Esophagus muscularis mucosa (tissue), 4 donors: ENCODE results near the gene S100A9. TPM values are rescaled to one million over a fixed set of nuclear protein-coding genes. Genes with fewer than 3 reads are reported as not detected.
"Not testable (repeated sequence)": the region's sequence is repeated elsewhere in the genome, so short reads cannot be mapped to it uniquely, and the experiment has no call there.

Experiments
- DNase-seq: peaks from one replicate; pipeline ENCODE4 v3.0.0-alpha.2; 2017; ENCODE audit errors: extremely low spot score
- H3K27ac ChIP-seq, 4 donors: fragments of 200-600 bp; sonication (generic); replicated peaks in 1 of 4; 1 replicate in 3 of 4; 2 replicates in 1 of 4; pipeline ENCODE4 v1.5.1; 2016 to 2019; ENCODE audit warnings: mild to moderate bottlenecking in 1 of 4
- H3K27me3 ChIP-seq, 4 donors: fragments of 200-600 bp; sonication (generic); one replicate each; pipeline versions ENCODE4 v1.5.1 to v1.6.0; 2016 to 2019
- H3K36me3 ChIP-seq, 4 donors: fragments of 200-600 bp; sonication (generic); one replicate each; pipeline ENCODE4 v1.5.1; 2016 to 2019
- H3K4me1 ChIP-seq, 4 donors: fragments of 200-600 bp; sonication (generic); one replicate each; pipeline ENCODE4 v1.5.1; 2016 to 2019
- H3K4me3 ChIP-seq, 4 donors: fragments of 200-600 bp; sonication (generic); 1 replicate in 2 of 4; 2 replicates in 2 of 4; pipeline ENCODE4 v1.5.1; 2016 to 2019; ENCODE audit warnings: mild to moderate bottlenecking in 4 of 4, moderate library complexity in 1 of 4
- H3K9me3 ChIP-seq, 4 donors: fragments of 200-600 bp; sonication (generic); 1 replicate in 3 of 4; 2 replicates in 1 of 4; pipeline ENCODE4 v1.5.1; 2016 to 2019
- EP300 ChIP-seq: sonication (generic); formaldehyde crosslinking; IDR thresholded peaks from one replicate; pipeline ENCODE4 v1.6.1; 2017; ENCODE audit warnings: antibody characterized with exemption
- POLR2A ChIP-seq: fragments of 450-650 bp; IDR thresholded peaks from one replicate; pipeline ENCODE4 v1.6.1; 2017; ENCODE audit warnings: antibody characterized with exemption, moderate library complexity, mild to moderate bottlenecking, low read depth
- POLR2AphosphoS5 ChIP-seq, 2 donors: sonication (generic); formaldehyde crosslinking; IDR thresholded peaks; one replicate each; pipeline ENCODE4 v1.6.1; 2017; ENCODE audit warnings: antibody characterized with exemption in 2 of 2
- WGBS: methylation state at CpG from one replicate; pipeline ENCODE4 v1.1.5; 2018; 5-methylcytosine and 5-hydroxymethylcytosine counted together
- intact Hi-C: fragments of 100-400 bp; cut with DNase I; formaldehyde crosslinking; loops from one replicate; pipeline ENCODE4 v1.15.1; 2023
- total RNA-seq, 4 donors: library from RNA; depleted of rRNA; stranded (reverse); fragments of >200 nt; gene quantifications; one replicate each; pipeline versions ENCODE4 v1.1.0 to v1.2.1, GENCODE V29; 2016
- TF ChIP-seq, protein P1 (sequence below), 3 experiments: fragments of 200-600 bp in 2 of 3; fragments of 450-650 bp in 1 of 3; sonication (generic) in 2 of 3; IDR thresholded peaks; one replicate each; pipeline ENCODE4 v1.5.1; 2017 to 2019; ENCODE audit warnings: antibody characterized with exemption in 3 of 3, mild to moderate bottlenecking in 2 of 3, moderate library complexity in 1 of 3

Gene S100A9
- total RNA-seq, 4 donors from 2014 or later, result 61.2 to 845 (median 119) TPM

DNA sequence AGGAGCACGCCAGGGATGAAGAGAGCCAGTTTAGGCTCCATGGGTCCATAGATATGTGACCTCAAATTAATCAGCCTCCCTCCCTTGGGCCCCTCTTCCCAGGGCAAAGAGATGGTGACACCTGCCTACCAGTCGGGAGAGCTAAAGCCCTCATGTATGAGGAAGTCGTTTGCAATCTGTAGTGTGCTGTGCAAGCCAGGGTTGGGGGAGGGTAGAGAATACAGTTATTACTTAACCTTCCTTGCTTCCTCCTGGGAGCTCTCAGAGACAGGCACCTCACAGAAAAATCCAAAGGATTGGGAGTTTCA is 13.0 kb upstream of the S100A9 start:
- no peak overlapping the region for H3K27ac ChIP-seq
- no peak overlapping the region for H3K4me3 ChIP-seq
- H3K4me1 ChIP-seq, result no peaks in the 10 kb centered on the region
- H3K9me3 ChIP-seq, result no peaks in the 10 kb centered on the region
- 33% methylated on average over 3 of the region's 3 CpGs for WGBS
- DNase-seq, result no peak
- no peaks in the 10 kb centered on the region for H3K36me3 ChIP-seq
- peaks cover 0 to 73% (median 2%) of the 10 kb centered on the region in 4 donors for H3K27me3 ChIP-seq
- TF ChIP-seq POLR2AphosphoS5 (IDR thresholded peaks at IDR 0.05) (no peak), POLR2A (no peak), EP300 (no peak)
- TF ChIP-seq, protein P1, sequence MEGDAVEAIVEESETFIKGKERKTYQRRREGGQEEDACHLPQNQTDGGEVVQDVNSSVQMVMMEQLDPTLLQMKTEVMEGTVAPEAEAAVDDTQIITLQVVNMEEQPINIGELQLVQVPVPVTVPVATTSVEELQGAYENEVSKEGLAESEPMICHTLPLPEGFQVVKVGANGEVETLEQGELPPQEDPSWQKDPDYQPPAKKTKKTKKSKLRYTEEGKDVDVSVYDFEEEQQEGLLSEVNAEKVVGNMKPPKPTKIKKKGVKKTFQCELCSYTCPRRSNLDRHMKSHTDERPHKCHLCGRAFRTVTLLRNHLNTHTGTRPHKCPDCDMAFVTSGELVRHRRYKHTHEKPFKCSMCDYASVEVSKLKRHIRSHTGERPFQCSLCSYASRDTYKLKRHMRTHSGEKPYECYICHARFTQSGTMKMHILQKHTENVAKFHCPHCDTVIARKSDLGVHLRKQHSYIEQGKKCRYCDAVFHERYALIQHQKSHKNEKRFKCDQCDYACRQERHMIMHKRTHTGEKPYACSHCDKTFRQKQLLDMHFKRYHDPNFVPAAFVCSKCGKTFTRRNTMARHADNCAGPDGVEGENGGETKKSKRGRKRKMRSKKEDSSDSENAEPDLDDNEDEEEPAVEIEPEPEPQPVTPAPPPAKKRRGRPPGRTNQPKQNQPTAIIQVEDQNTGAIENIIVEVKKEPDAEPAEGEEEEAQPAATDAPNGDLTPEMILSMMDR (IDR thresholded peaks at IDR 0.05), result no peak
- intact Hi-C loops, result no loop called here

- Histone ChIP-seq H3K4me3 (no peak overlapping the region), H3K36me3 (no peaks in the 10 kb centered on the region), H3K27ac (no peak overlapping the region), H3K4me1 (no peaks in the 10 kb centered on the region), H3K27me3 (peaks cover 0 to 76% (median 4%) of the 10 kb centered on the region in 4 donors), H3K9me3 (no peaks in the 10 kb centered on the region)
- TF ChIP-seq, protein P1 (IDR thresholded peaks at IDR 0.05), result no peak
- TF ChIP-seq EP300, result no peak
- TF ChIP-seq POLR2A, result no peak
- TF ChIP-seq POLR2AphosphoS5 (IDR thresholded peaks at IDR 0.05), result no peak
- WGBS, result 73% methylated on average over 11 of the region's 14 CpGs
- intact Hi-C loops, result no loop called here
- peak; percentile 75 for DNase-seq
These were observed 12.2 kb upstream of the S100A9 start for GRCh38 chr1:153345187-153346076.

DNA sequence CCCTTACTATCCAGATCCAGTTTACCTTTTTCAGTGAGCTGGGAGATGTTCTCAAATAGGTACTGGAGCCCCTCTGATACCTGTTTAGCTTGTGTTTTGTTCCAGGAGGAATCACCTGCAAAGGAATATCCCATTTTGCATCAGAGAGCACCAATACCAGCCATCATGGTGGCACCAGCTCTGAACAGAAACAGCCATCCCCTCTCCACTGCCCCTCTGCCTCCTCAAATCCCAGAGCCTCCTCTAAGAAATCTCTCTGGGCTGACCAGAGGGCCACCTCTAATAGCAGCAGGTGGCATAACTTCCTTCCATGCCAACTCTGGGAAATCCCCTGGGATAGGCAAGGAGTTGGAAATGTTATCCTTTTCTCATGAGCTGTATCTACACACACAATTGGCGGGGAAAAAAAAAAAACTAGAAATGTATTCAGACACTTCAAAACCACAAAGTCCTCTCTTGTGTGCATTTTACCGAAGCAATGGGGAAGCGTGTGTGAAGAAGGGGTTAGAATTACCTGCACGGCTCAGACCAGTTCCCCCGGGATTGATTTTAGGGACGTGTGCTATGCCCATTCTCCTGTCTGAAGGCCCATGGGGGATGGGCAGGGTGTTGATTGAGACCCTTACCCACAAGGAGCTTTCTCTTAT is 11.5 kb upstream of the S100A9 start:
- no peak for TF ChIP-seq EP300
- 69% methylated on average over 6 of the region's 6 CpGs for WGBS
- H3K9me3 ChIP-seq, result no peaks in the 10 kb centered on the region
- H3K27me3 ChIP-seq, result peaks cover 0 to 72% (median 4%) of the 10 kb centered on the region in 4 donors
- H3K4me3 ChIP-seq, result no peak overlapping the region
- H3K4me1 ChIP-seq, result no peaks in the 10 kb centered on the region
- no peak for DNase-seq
- no peak overlapping the region for H3K27ac ChIP-seq
- H3K36me3 ChIP-seq, result no peaks in the 10 kb centered on the region
- intact Hi-C loops, result no loop called here

DNA sequence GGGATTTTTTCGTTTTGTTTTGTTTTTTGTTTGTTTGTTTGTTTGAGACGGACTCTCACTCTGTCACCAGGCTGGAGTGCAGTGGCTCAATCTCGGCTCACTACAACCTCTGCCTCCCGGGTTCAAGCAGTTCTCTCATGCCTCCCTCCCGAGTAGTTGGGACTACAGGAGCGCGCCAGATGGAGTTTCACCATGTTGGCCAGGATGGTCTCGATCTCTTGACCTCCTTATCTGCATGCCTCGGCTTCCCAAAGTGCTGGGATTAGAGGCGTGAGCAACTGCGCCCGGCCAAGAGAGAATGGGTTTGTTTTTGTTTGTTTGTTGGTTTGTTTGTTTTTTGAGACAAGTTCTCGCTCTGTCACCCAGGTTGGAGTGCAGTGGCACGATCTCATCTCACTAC is 10.6 kb upstream of the S100A9 start:
- intact Hi-C loops, H3K36me3 ChIP-seq, H3K9me3 ChIP-seq, H3K4me3 ChIP-seq, H3K27ac ChIP-seq, H3K4me1 ChIP-seq: not testable (repeated sequence)
- peak; percentile 80 for DNase-seq
- 63% methylated on average over 14 of the region's 14 CpGs for WGBS
- H3K27me3 ChIP-seq, result peaks cover 0 to 76% (median 4%) of the 10 kb centered on the region in 4 donors

GRCh38 chr1:153347856-153348255 is 9.8 kb upstream of the S100A9 start:
- Histone ChIP-seq H3K4me1 (no peaks in the 10 kb centered on the region), H3K27ac (no peak overlapping the region), H3K27me3 (peaks cover 0 to 82% (median 4%) of the 10 kb centered on the region in 4 donors), H3K4me3 (no peak overlapping the region), H3K9me3 (no peaks in the 10 kb centered on the region), H3K36me3 (no peaks in the 10 kb centered on the region)
- TF ChIP-seq EP300 (no peak), POLR2A (no peak), POLR2AphosphoS5 (IDR thresholded peaks at IDR 0.05) (no peak)
- TF ChIP-seq, protein P1 (IDR thresholded peaks at IDR 0.05), result no peak
- DNase-seq, result peak; percentile 87
- 60% methylated on average over 5 of the region's 7 CpGs for WGBS
- intact Hi-C loops, result no loop called here
